ENCODE data around the gene OR51B4. TPM values are rescaled to one million over a fixed set of nuclear protein-coding genes. Genes with fewer than 3 reads are reported as not detected.

The OR51B4 gene
- total and polyA plus RNA-seq, 9 of the 15 experiments (the other 6 are each of a cell fraction or from before 2014, with no cell fraction given), result 17.1 to 64.6 (median 39.9) TPM

DNA sequence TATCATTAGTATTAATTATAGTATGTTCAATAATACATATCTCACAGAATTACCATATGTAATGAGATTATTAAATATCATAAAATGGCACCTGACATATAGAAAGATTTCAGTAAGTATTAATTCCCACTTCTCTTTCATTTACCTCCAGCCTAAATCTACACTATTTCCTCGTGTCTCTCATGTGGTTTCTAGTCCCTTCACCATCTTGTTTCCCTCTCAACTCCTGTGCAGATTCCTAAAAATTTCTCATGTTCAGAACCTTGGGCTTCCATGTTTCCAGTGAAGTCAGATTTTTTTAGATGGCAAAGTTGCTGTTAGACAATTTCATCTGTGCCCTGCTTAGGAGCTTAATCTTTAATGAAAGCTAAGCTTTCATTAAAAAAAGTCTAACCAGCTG lies 17.9 kb downstream of the OR51B4 start:
- CTCF ChIA-PET (ENCODE audit: low intra/inter-chr PET ratio), result no interaction called here
- in situ Hi-C loops (cut with MboI), result no loop called here

More for the DNA sequence above, 17.9 kb downstream of the OR51B4 start:
- Histone ChIP-seq H3K27me3 (ENCODE audit: control insufficient read depth in 2 of 2, insufficient read depth in 2 of 2, low read length in 2 of 2) (no peaks in the 10 kb centered on the region), H3K79me2 (ENCODE audit: control insufficient read depth, insufficient read depth, low read length) (peaks cover 90% of the 10 kb centered on the region), H3K4me1 (replicated peaks in 1 of 2; ENCODE audit: control insufficient read depth in 2 of 2, insufficient read depth in 2 of 2, low read length in 2 of 2) (peaks cover 29 to 88% of the 10 kb centered on the region in 2 experiments), H3K9me1 (ENCODE audit: control insufficient read depth, insufficient read depth, low read length) (no peaks in the 10 kb centered on the region), H3K4me2 (ENCODE audit: insufficient read depth, low read length) (peak overlapping the region; percentile 80), H3K4me3 (no peak overlapping the region), H2AFZ (ENCODE audit: low read depth, low read length) (no peak overlapping the region), H3K9me3 (replicated peaks; ENCODE audit: control insufficient read depth, insufficient read depth, low read depth, low read length) (no peaks in the 10 kb centered on the region), H4K20me1 (replicated peaks; ENCODE audit: control insufficient read depth, insufficient read depth, low read length) (no peaks in the 10 kb centered on the region), H3K9ac (ENCODE audit: insufficient read depth in 1 of 2, low read depth in 2 of 2, low read length in 2 of 2) (peak overlapping the region in 1 of 2 experiments; percentile 41; a peak in 2 of 4 replicates), H3K36me3 (ENCODE audit: control insufficient read depth, insufficient read depth, low read length) (peaks cover 42% of the 10 kb centered on the region), H3K27ac (ENCODE audit: extremely low read depth, low read depth, low read length) (peak overlapping the region; percentile 77)
- intact Hi-C loops (cut with micrococcal nuclease), result loop anchor here (10.0 kb wide), 2 partner anchors 221 to 311 kb away; partner anchors contain the start of genes TRIM6 and UBQLN3
- BruUV-seq (replicated peaks), result no TSS peak
- DNase-seq (ENCODE audit: extremely low read depth in 1 of 4, low spot score in 3 of 4) (no peak), ATAC-seq (no peak), FAIRE-seq (no peak)
- TF ChIP-seq, protein P1, sequence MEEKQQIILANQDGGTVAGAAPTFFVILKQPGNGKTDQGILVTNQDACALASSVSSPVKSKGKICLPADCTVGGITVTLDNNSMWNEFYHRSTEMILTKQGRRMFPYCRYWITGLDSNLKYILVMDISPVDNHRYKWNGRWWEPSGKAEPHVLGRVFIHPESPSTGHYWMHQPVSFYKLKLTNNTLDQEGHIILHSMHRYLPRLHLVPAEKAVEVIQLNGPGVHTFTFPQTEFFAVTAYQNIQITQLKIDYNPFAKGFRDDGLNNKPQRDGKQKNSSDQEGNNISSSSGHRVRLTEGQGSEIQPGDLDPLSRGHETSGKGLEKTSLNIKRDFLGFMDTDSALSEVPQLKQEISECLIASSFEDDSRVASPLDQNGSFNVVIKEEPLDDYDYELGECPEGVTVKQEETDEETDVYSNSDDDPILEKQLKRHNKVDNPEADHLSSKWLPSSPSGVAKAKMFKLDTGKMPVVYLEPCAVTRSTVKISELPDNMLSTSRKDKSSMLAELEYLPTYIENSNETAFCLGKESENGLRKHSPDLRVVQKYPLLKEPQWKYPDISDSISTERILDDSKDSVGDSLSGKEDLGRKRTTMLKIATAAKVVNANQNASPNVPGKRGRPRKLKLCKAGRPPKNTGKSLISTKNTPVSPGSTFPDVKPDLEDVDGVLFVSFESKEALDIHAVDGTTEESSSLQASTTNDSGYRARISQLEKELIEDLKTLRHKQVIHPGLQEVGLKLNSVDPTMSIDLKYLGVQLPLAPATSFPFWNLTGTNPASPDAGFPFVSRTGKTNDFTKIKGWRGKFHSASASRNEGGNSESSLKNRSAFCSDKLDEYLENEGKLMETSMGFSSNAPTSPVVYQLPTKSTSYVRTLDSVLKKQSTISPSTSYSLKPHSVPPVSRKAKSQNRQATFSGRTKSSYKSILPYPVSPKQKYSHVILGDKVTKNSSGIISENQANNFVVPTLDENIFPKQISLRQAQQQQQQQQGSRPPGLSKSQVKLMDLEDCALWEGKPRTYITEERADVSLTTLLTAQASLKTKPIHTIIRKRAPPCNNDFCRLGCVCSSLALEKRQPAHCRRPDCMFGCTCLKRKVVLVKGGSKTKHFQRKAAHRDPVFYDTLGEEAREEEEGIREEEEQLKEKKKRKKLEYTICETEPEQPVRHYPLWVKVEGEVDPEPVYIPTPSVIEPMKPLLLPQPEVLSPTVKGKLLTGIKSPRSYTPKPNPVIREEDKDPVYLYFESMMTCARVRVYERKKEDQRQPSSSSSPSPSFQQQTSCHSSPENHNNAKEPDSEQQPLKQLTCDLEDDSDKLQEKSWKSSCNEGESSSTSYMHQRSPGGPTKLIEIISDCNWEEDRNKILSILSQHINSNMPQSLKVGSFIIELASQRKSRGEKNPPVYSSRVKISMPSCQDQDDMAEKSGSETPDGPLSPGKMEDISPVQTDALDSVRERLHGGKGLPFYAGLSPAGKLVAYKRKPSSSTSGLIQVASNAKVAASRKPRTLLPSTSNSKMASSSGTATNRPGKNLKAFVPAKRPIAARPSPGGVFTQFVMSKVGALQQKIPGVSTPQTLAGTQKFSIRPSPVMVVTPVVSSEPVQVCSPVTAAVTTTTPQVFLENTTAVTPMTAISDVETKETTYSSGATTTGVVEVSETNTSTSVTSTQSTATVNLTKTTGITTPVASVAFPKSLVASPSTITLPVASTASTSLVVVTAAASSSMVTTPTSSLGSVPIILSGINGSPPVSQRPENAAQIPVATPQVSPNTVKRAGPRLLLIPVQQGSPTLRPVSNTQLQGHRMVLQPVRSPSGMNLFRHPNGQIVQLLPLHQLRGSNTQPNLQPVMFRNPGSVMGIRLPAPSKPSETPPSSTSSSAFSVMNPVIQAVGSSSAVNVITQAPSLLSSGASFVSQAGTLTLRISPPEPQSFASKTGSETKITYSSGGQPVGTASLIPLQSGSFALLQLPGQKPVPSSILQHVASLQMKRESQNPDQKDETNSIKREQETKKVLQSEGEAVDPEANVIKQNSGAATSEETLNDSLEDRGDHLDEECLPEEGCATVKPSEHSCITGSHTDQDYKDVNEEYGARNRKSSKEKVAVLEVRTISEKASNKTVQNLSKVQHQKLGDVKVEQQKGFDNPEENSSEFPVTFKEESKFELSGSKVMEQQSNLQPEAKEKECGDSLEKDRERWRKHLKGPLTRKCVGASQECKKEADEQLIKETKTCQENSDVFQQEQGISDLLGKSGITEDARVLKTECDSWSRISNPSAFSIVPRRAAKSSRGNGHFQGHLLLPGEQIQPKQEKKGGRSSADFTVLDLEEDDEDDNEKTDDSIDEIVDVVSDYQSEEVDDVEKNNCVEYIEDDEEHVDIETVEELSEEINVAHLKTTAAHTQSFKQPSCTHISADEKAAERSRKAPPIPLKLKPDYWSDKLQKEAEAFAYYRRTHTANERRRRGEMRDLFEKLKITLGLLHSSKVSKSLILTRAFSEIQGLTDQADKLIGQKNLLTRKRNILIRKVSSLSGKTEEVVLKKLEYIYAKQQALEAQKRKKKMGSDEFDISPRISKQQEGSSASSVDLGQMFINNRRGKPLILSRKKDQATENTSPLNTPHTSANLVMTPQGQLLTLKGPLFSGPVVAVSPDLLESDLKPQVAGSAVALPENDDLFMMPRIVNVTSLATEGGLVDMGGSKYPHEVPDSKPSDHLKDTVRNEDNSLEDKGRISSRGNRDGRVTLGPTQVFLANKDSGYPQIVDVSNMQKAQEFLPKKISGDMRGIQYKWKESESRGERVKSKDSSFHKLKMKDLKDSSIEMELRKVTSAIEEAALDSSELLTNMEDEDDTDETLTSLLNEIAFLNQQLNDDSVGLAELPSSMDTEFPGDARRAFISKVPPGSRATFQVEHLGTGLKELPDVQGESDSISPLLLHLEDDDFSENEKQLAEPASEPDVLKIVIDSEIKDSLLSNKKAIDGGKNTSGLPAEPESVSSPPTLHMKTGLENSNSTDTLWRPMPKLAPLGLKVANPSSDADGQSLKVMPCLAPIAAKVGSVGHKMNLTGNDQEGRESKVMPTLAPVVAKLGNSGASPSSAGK (IDR thresholded peaks at IDR 0.05), result peak; percentile 51; the same call in 1 of the 2 replicates
- TF ChIP-seq HSF4 (CRISPR knock-in tag; IDR thresholded peaks at IDR 0.05; ENCODE audit: borderline replicate concordance) (peak; percentile 17; the same call in 1 of the 2 replicates), GATAD2A (IDR thresholded peaks at IDR 0.05) (no peak)
- POLR2A ChIA-PET, result interaction anchor here (1.2 to 6.4 kb wide), 4 partner anchors 15 to 44 kb away, joined by 3 to 40 read pairs (median 5); partner anchors contain the start of gene HBE1
- 8% methylated on average over 1 of the region's 1 CpG for WGBS (ENCODE audit: insufficient coverage, low coverage, missing lambda C conversion rate)
